AG20443 (cell line): ENCODE measurements around the gene IL4R.

Experiments
- DNase-seq: peaks from one replicate; pipeline ENCODE4 v3.0.0; 2012; ENCODE audit warnings: low spot score, mixed read lengths

Gene IL4R

DNA sequence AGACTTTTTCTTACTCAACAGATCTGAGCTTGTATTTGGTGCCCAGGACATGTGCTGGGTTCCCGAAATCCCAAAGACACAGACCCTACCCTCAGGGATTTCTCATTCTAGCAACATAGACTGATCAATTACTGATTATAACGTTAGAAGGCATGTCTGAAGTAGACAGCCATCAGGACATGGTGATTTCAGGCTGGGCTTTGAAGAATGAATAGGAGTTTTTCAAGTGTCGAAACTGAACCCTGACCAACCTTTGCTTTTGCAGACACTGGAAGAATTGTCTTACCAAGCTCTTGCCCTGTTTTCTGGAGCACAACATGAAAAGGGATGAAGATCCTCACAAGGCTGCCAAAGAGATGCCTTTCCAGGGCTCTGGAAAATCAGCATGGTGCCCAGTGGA lies 48.2 kb downstream of the IL4R start:
- DNase-seq = no peak

DNA sequence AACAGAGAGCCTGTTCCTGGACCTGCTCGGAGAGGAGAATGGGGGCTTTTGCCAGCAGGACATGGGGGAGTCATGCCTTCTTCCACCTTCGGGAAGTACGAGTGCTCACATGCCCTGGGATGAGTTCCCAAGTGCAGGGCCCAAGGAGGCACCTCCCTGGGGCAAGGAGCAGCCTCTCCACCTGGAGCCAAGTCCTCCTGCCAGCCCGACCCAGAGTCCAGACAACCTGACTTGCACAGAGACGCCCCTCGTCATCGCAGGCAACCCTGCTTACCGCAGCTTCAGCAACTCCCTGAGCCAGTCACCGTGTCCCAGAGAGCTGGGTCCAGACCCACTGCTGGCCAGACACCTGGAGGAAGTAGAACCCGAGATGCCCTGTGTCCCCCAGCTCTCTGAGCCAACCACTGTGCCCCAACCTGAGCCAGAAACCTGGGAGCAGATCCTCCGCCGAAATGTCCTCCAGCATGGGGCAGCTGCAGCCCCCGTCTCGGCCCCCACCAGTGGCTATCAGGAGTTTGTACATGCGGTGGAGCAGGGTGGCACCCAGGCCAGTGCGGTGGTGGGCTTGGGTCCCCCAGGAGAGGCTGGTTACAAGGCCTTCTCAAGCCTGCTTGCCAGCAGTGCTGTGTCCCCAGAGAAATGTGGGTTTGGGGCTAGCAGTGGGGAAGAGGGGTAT lies 48.9 kb downstream of the IL4R start:
- no peak for DNase-seq

DNA sequence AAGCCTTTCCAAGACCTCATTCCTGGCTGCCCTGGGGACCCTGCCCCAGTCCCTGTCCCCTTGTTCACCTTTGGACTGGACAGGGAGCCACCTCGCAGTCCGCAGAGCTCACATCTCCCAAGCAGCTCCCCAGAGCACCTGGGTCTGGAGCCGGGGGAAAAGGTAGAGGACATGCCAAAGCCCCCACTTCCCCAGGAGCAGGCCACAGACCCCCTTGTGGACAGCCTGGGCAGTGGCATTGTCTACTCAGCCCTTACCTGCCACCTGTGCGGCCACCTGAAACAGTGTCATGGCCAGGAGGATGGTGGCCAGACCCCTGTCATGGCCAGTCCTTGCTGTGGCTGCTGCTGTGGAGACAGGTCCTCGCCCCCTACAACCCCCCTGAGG lies 49.5 kb downstream of the IL4R start:
- DNase-seq = no peak

DNA sequence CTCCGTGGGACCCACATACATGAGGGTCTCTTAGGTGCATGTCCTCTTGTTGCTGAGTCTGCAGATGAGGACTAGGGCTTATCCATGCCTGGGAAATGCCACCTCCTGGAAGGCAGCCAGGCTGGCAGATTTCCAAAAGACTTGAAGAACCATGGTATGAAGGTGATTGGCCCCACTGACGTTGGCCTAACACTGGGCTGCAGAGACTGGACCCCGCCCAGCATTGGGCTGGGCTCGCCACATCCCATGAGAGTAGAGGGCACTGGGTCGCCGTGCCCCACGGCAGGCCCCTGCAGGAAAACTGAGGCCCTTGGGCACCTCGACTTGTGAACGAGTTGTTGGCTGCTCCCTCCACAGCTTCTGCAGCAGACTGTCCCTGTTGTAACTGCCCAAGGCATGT lies 50.0 kb downstream of the IL4R start:
- no peak for DNase-seq

DNA sequence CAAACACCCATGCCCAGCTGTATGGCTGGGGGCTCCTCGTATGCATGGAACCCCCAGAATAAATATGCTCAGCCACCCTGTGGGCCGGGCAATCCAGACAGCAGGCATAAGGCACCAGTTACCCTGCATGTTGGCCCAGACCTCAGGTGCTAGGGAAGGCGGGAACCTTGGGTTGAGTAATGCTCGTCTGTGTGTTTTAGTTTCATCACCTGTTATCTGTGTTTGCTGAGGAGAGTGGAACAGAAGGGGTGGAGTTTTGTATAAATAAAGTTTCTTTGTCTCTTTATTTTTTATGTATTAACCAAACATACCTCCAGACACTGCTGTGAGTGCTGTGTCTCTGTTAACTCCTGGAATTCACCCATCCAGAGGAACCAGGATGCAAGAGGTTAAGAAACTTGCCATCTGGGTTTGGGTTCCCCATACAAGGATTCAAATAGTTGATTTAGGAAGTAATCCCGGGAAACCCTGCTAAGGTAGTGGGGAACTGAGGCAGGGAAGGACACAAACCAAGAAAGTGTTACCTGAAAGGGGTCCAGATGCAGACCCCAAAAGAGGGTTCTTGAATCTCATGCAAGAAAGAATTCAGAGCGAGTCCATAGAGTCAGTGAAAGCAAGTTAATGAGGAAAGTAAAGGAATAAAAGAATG lies 50.8 kb downstream of the IL4R start:
- no peak for DNase-seq

DNA sequence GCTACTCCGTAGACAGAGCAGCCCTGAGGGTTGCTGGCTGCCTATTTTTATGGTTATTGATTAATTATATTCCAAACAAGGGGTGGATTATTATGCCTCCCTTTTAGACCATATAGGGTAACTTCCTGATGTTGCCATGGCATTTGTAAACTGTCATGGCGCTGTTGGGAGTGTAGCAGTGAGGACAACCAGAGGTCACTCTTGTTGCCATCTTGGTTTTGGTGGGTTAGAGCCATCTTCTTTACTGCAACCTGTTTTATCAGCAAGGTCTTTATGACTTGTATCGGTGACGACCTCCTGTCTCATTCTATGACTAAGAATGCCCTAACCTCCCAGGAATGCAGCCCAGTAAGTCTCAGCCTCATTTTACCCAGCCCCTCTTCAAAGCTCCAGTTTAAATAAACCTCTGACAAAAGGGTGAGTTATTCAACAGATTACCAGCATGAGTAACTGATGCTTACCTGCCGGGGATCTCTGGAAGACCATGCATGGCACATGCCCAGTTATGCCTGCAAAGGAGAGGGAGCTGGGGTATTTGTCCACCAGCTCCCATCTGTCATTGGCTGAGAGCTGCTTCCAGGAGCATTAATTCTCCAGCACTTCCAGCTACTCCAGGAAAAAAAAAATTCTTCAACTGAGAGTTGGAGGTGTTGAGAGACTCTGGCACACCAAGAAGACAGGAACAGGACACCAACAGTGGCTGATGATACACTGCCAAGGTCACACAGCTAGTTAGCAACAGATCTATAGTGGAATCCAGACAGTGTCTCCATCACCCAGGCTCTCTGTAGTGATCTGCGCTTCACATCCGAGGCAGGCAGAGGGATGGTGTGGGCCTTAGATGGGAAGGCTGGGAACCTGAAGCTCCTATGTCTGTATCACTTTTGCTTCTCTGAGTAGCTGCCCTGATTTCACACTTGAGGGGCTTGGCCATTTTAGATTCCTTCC lies 51.6 kb downstream of the IL4R start:
- DNase-seq = no peak

DNA sequence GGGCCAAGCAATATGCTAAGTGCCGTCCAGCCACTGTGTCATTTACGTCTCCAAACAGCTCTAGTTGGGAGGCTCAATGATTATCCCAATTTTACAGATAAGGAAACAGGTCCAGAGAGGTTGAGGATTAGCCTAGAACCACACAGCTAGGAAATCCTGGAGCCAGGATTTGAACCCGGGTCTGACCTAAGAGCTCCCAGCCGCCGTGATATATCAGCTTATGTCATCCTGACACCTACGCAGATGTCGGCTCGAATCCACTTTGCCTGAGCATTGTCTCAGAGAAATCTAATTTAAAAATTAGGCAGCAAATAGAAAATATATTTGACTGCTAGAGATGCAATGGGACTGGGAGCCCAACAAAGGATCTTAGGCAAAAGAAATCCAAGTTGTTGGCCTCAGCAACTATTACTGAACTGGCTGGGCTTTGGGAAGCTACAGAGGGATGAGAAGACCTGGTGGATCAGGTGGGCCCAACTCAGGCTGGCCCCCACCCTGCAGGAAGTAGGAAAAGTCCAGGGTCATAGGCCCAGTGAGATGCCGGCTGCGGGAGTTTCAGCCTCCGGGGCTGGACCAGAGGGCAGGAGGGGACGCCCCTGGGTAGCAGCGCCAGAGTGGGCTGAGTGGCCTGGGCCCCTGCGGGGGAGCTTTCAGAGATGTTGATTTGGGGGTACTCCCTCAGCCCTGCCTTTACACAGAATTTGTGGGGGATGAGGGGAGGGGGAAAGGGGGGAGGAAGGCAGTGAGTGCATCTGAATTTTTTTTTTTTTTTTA lies 53.1 kb downstream of the IL4R start:
- DNase-seq = no peak

DNA sequence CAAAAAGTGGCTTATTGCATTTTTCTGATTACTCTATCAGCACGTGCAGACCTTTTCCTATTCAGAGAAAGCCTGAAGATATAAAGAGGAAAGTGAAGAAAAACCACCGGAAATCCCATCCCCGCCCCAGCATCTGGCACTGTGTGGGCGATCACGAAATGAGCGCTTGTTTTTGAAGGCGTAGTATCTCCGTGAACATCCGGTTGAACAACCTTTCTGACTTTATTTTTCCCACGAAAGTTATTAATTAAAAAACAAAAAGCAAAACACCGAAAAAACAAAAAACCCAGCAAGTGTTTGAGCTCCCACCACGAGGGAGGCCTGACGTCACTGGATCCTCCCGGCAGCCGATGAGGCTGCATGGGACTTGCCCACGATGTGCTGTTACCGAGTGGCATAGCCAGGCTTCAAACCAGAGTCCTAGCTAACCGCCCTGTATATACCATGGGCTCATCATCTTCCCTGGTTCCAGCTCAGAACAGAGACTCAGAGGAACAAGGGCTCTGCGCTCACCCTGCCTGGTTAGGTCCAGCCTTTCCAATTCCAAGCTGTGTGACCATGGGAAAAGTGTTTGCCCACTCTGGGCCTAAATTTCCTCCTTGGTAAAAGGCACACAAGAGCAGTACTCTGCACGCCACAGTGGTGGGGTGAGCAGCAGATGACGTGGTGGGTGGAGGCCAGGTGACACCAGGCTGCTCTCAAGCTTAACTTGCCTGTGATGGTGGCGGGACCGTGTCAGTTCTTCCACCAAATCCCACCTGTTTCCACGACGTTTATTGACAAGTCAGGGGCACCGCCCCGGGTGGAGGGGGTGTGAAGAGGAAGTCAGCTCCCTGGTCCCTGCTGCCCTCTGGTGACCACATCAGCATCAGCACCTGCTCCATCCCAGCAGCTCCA lies 53.9 kb downstream of the IL4R start:
- DNase-seq = peak; percentile 94

DNA sequence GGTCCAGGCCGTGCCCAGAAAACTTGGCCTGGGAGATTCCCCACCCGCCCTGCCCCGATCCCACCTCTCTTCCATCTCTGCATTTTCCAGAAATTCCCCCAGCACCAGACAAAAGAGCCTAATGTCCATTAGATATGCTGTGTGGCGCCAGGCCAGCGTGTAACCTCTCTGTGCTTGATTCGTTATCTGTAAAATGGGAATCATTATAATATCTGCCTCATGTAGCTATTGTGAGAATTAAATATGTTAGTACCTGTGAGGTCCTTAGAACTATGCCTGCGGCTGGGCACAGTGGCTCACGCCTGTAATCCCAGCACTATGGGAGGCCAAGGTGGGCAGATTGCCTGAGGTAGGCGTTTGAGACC lies 54.6 kb downstream of the IL4R start:
- DNase-seq = no peak

DNA sequence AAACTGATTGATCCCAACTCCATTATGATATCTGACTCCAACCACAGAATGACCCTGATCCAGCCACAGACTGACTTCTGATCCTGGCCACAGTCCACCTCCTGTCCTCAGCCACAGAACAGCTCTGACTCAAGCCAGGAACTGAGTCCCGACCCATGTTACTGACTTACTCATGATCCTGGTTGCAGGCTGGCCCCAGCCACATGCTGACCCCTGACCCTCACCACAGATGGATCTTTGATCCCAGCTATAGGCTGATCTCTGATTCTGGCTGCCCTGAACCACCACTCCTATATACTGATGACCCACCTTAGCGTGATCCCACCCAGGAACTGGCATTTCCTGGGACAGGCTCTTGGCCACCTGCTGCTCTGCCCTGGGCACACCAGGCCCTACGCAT lies 56.0 kb downstream of the IL4R start:
- peak; percentile 45 for DNase-seq

DNA sequence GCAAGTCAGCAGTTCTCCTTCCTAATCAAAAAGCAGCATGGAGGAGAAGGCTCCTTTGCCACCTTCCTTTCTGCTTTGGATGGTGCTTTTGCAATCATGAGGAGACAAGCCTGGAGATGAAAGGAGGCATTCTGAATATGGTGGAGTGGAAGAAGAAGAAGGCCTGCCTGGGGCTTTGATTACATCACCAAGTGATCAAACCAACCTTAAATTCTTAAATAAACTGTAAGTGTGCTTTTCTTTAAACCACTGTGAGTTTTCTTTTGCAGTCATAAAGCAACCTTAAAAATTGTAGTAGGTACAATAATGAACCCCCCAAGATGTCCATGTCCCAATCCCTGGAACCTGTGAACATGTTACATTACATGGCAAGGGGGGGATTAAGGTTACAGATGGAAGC lies 56.5 kb downstream of the IL4R start:
- no peak for DNase-seq

DNA sequence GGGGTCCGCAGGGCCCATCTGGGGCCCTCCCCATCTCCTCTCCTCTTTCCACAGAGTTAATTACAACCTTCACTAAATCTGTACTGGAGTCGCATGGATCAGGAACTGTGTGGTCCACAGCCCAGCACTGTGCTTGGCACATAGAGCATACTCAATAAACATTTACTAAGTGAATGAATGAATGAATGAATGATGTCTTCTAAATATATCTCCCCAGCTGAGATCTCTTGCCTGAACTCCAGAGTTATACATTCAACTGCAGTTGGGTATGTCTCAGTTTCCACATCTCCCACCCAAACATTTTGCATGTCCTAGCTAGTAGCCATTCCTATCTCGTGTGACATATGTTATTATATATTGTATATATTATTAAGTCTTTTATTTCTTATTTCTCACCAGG lies 59.5 kb downstream of the IL4R start:
- no peak for DNase-seq

DNA sequence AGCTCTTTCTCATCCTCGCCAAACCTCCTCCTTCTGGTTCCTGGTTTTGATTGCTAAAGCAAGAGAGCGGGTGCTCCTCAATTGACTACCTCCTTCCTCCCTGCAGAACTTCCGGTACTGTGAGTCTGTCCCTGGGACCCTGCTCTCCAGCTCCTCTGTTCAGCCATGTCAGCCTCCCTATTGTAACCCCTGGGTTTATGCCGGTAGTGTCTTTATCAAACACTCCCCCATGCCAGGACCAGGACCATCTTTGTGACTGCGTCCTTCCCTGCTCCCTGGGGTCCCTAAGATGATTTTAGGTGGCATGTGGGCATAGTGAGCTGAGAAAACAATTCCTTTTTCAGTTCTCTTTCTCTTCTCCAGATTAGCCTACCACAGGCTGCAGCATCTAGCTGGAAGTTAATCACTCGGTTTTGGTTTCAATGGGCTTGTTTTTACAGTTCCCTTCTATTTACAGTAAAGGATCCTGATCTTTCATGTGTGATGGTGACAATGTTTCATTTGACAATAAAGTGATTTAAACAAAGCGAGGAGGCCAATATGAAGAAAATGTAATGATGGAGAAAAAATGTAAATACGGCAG lies 60.5 kb downstream of the IL4R start:
- DNase-seq = no peak

DNA sequence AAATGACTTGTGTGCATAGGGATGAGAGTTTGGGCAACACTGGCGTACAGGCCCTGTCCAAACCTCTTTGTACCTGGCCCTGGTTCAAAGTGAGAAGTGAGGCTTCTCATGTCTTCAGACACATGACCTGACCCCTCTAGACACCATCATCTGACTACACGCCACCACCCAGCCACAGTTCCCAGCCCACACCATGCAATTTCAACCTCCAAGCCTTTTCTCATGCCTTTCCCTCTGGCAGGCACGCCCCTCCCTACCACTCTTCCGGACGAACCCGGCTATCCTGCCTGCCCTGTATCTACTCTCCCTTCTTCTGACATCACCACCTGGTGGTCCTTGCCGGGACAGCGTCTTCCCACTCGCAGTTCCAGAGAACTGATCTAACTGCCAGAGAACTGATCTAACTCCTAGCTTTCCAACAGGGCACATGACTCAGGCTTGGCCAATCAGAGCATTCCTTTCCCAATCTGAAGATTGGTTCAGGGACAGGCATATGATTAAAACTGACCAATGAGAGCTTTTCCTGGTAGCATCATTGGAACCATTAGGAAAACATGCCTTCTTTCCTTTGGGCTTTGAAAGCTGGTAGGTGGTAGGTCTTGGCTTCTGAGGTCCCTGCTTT lies 61.1 kb downstream of the IL4R start:
- peak; percentile 82 for DNase-seq

DNA sequence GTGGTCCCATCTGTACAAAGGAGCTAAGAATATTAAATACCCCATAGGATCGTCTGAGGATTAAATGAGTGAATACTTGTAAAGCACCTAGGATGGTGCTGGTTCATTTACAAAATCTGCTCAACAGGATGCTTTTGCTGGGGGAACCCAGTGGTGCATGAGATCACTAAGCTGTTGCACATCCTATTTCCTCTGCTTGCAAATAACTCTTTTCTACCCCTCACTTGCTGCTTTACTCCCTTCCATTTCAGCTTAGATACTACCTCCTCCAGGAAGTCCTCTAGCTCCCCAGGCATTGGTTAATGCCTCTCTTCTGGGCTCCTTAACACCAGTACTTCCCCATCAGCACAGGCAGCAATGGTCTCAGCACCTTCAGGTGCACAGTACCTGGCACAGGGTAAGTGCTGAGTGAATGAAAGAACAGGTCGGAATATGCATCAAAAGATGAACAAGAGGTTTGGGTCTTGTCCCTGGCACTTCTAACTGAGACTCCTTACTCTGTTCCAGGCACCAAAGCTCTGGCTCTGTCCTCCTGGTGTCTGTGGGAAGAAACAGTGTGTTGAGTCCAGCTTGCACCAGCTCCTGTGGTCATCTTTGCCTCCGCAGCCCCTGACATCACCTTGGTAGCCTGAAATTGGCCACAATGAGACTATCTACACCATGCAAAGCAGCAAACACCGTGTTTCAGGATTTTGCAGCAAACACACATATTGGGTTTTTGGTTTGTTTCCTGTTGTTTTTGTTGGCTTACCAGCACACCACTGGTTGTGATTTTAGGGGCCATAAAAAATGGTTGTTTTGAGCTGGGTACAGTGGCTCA lies 64.1 kb downstream of the IL4R start:
- DNase-seq = no peak

DNA sequence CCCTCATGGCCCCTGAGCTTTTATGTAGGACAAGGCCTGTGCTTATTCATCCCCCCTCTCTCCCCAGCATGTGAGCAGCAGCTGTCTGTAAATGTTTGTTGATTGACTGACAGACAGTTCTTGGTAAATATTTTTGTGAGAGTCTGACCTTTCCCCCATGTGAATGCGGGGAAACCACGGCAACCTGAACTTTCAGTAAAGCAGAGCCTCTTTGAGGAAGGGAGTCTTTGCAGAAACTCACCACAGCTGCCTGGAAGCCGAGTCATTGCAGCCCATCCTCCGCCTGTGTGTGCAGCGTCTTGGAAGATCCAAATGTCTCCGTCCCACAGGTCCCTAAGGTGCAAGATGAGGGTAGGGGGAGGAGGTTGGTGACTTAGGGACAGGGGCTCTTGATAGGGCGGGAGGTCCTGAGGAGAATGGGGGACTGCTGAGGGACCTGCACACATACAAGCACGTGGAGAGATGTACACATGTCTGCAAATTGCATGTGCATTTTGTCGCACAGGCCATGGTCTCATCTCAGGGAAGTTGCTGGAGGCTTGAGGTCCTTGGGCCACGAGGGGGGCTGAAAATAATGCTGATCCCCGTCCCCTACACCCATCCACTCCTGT lies 65.2 kb downstream of the IL4R start:
- no peak for DNase-seq

DNA sequence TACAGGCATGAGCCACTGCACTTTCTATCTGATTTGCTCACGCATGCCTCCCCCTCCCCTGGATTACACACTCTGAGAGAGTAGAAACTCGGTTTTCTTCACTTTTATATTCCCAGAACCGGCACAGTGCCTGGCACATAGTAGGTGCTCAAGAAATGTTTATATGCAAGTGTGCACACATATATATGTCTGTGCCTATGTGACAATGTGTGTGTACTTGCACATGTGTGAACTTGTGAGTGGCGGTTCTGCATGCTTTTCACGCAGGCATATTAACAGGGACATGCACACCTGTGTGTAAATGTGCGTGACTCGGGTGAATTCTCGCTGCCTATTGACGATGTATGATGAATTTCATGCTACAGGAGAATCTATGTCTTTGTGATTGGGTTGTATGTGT lies 66.1 kb downstream of the IL4R start:
- no peak for DNase-seq

DNA sequence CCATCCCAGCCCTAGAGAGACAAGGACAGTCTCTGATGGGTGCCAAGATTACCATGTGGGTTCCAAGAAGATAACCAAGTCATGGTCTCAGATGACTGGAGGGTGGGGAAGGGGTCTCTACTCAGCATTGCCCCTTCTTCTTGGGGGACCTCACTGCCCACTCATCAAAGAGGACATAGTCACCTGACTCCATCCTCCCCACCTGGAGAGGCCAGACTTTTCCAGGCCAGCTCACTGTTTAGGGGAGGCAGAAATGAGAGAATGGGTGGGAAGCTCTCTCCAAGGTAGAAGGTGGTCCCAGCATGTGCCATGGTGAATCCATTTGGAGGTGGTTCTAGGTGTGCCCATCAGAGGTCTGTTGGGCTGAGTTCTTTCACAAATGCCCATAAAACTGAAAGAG lies 67.5 kb downstream of the IL4R start:
- DNase-seq = no peak
